ENCODE results near the gene TRIM22. TPM values are rescaled to one million over a fixed set of nuclear protein-coding genes. Genes with fewer than 3 reads are reported as not detected.
"Not testable (repeated sequence)": the region's sequence is repeated elsewhere in the genome, so short reads cannot be mapped to it uniquely, and the experiment has no call there.

The TRIM22 gene
- total and polyA plus RNA-seq, 9 donors: 31.0 to 84.4 (median 68.5) TPM

- H3K27ac ChIP-seq: no peak overlapping the region
- intact Hi-C loops (cut with DNase I): loop anchor here in 1 of 4 donors (10.0 kb wide), 1 partner anchor 92 kb away; the partner anchor contains the start of gene TRIM6
- TF ChIP-seq EP300 (IDR thresholded peaks at IDR 0.05) (no peak), CTCF (IDR thresholded peaks at IDR 0.05) (no peak), POLR2A (IDR thresholded peaks at IDR 0.05) (no peak)
- DNase-seq: no peak
- 95 to 96% (median 95%) methylated on average over 4 of the region's 4 CpGs for WGBS, 3 donors
- H3K27me3 ChIP-seq: no peaks in the 10 kb centered on the region
- no peak overlapping the region for H3K4me3 ChIP-seq
- H3K36me3 ChIP-seq: no peaks in the 10 kb centered on the region
- H3K9me3 ChIP-seq: no peaks in the 10 kb centered on the region
- peaks cover 5% of the 10 kb centered on the region for H3K4me1 ChIP-seq (ENCODE audit: insufficient read depth)
These were observed 3.2 kb upstream of the TRIM22 start for GRCh38 chr11:5686426-5686825.

- no peaks in the 10 kb centered on the region for H3K9me3 ChIP-seq
- no peak for TF ChIP-seq CTCF (IDR thresholded peaks at IDR 0.05)
- TF ChIP-seq POLR2A (IDR thresholded peaks at IDR 0.05): no peak
- TF ChIP-seq EP300 (IDR thresholded peaks at IDR 0.05): no peak
- H3K27ac ChIP-seq: peak overlapping the region in 1 of 2 donors; percentile 92
- 96 to 100% (median 100%) methylated on average over 1 of the region's 1 CpG for WGBS, 3 donors
- intact Hi-C loops (cut with DNase I): loop anchor here in 1 of 4 donors (10.0 kb wide), 1 partner anchor 94 kb away; the partner anchor contains the start of gene TRIM6
- H3K27me3 ChIP-seq: no peaks in the 10 kb centered on the region
- H3K4me3 ChIP-seq: no peak overlapping the region
- DNase-seq: no peak
- no peaks in the 10 kb centered on the region for H3K36me3 ChIP-seq
- H3K4me1 ChIP-seq (ENCODE audit: insufficient read depth): peaks cover 4% of the 10 kb centered on the region
These were observed 1.1 kb upstream of the TRIM22 start for GRCh38 chr11:5688482-5688881.

DNA sequence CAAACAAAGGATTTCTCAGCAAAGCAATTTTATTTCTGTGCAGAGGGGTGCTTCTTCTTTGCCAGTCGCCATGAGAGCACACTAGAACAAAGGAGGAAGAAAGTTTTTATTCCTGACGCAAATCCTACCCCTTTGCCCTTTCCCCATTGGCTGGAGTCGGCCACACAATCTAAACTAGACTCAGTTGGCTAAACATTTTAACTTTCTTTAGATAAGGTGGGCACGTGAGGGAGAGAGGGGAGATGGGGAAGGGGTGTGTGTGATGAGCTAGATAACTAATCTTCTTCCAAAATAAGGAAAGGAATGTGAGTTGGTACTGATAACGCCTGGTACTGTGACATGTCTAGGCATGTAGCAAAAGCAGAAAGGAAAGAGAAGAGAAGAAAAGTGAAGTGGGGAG lies 626 bp downstream of the TRIM22 start:
- WGBS, 3 donors: 1 to 7% (median 1%) methylated on average over 5 of the region's 5 CpGs
- H3K27ac ChIP-seq: peak overlapping the region; percentile 40 to 92
- H3K4me3 ChIP-seq: peak overlapping the region; percentile 35
- intact Hi-C loops (cut with DNase I): no loop called here
- H3K27me3 ChIP-seq: no peaks in the 10 kb centered on the region
- no peak for TF ChIP-seq CTCF (IDR thresholded peaks at IDR 0.05)
- TF ChIP-seq POLR2A (IDR thresholded peaks at IDR 0.05): no peak
- no peak for TF ChIP-seq EP300 (IDR thresholded peaks at IDR 0.05)
- peaks cover 6% of the 10 kb centered on the region for H3K4me1 ChIP-seq (ENCODE audit: insufficient read depth)
- peak in 2 of 5 donors; percentile 38 to 39 for DNase-seq
- H3K36me3 ChIP-seq: no peaks in the 10 kb centered on the region
- H3K9me3 ChIP-seq: no peaks in the 10 kb centered on the region

GRCh38 chr11:5690736-5691135 lies 1.1 kb downstream of the TRIM22 start:
- Histone ChIP-seq H3K27ac (peak overlapping the region; percentile 40 to 92), H3K27me3 (no peaks in the 10 kb centered on the region), H3K9me3 (no peaks in the 10 kb centered on the region), H3K4me3 (peak overlapping the region; percentile 35), H3K36me3 (no peaks in the 10 kb centered on the region), H3K4me1 (ENCODE audit: insufficient read depth) (peaks cover 6% of the 10 kb centered on the region)
- WGBS, 3 donors: 1 to 10% (median 1%) methylated on average over 5 of the region's 5 CpGs
- TF ChIP-seq CTCF (IDR thresholded peaks at IDR 0.05): no peak
- TF ChIP-seq POLR2A (IDR thresholded peaks at IDR 0.05): no peak
- no peak for TF ChIP-seq EP300 (IDR thresholded peaks at IDR 0.05)
- peak; percentile 41 to 56 (median 46) for DNase-seq
- intact Hi-C loops (cut with DNase I): no loop called here

DNA sequence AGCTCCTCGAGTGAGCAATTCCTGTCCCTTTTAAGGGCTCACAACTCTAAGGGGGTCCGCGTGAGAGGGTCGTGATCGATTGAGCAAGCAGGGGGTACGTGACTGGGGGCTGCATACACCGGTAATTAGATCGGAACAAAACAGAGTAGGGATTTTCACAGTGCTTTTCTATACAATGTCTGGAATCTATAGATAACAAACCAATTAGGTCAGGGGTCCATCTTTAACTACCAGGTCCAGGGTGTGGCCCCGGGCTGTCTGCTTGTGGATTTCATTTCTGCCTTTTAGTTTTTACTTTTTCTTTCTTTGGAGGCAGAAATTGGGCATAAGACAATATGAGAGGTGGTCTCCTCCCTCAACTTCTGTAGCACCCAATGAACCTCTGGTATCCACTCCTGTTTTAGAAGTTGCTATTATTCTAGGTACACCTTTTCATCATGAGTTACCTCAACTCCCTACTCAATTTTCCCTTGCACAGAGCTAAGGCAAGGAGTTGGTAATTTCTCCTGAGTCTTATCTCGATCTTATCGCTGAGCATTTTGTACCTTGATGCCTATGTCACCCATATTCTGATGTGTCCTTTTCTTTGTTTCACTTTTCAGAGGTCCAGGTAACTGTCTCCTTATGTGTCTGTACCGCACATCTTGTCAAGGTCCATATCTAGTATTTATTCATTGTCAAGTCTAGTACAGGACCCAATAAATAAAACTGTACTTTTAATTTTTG lies 1.8 kb downstream of the TRIM22 start:
- Histone ChIP-seq H3K27ac (peak overlapping the region; percentile 40 to 92), H3K4me3 (peak overlapping the region; percentile 35), H3K4me1 (ENCODE audit: insufficient read depth) (peaks cover 10% of the 10 kb centered on the region)
- H3K36me3 ChIP-seq; H3K9me3 ChIP-seq; H3K27me3 ChIP-seq; DNase-seq; intact Hi-C loops (cut with DNase I): not testable (repeated sequence)
- 32 to 59% (median 42%) methylated on average over 12 of the region's 12 CpGs for WGBS, 3 donors

Measured in ovary (tissue), 9 donors.